OCI-LY1 (cell line): ENCODE results near the gene CLSTN2.

Source experiments
- EZH2 ChIP-seq: fragments of 200-600 bp; sonication (generic), shearing (Covaris generic); IDR thresholded peaks from 2 replicates; pipeline ENCODE4 v1.8.0; 2017; ENCODE audit warnings: borderline replicate concordance, mixed run types, mild to moderate bottlenecking, antibody characterized with exemption, low read length, moderate library complexity, mixed read lengths
- TF ChIP-seq, protein P1 (sequence below): fragments of 200-600 bp; sonication (generic), shearing (Covaris generic); IDR thresholded peaks from 2 replicates; pipeline ENCODE4 v1.5.1; 2017; ENCODE audit warnings: mild to moderate bottlenecking, antibody characterized with exemption, low read length, moderate library complexity, mixed read lengths

DNA sequence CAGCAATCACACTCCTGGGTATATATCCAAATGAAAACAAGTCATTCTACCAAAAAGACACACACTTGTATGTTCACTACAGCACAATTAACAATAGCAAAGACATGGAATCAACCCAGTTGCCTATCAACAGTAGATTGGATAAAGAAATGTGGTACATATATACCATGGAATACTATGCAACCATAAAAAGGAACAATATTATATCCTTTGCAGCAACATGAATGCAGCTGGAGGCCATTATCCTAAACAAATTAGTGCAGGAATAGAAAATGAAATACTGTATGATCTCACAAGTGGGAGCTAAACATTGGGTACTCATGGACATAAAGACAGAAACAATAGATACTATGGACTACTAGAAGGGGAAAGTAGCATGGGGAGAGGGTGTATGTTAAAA lies 224.7 kb downstream of the CLSTN2 start:
- TF ChIP-seq, protein P1, sequence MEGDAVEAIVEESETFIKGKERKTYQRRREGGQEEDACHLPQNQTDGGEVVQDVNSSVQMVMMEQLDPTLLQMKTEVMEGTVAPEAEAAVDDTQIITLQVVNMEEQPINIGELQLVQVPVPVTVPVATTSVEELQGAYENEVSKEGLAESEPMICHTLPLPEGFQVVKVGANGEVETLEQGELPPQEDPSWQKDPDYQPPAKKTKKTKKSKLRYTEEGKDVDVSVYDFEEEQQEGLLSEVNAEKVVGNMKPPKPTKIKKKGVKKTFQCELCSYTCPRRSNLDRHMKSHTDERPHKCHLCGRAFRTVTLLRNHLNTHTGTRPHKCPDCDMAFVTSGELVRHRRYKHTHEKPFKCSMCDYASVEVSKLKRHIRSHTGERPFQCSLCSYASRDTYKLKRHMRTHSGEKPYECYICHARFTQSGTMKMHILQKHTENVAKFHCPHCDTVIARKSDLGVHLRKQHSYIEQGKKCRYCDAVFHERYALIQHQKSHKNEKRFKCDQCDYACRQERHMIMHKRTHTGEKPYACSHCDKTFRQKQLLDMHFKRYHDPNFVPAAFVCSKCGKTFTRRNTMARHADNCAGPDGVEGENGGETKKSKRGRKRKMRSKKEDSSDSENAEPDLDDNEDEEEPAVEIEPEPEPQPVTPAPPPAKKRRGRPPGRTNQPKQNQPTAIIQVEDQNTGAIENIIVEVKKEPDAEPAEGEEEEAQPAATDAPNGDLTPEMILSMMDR, result no peak
- no peak for TF ChIP-seq EZH2
